ENCODE results near the gene SPARCL1.
"Not testable (repeated sequence)": the region's sequence is repeated elsewhere in the genome, so short reads cannot be mapped to it uniquely, and the experiment has no call there.

The SPARCL1 gene

GRCh38 chr4:87458913-87459312 is 70.3 kb downstream of the SPARCL1 start:
- TF ChIP-seq, protein P1, sequence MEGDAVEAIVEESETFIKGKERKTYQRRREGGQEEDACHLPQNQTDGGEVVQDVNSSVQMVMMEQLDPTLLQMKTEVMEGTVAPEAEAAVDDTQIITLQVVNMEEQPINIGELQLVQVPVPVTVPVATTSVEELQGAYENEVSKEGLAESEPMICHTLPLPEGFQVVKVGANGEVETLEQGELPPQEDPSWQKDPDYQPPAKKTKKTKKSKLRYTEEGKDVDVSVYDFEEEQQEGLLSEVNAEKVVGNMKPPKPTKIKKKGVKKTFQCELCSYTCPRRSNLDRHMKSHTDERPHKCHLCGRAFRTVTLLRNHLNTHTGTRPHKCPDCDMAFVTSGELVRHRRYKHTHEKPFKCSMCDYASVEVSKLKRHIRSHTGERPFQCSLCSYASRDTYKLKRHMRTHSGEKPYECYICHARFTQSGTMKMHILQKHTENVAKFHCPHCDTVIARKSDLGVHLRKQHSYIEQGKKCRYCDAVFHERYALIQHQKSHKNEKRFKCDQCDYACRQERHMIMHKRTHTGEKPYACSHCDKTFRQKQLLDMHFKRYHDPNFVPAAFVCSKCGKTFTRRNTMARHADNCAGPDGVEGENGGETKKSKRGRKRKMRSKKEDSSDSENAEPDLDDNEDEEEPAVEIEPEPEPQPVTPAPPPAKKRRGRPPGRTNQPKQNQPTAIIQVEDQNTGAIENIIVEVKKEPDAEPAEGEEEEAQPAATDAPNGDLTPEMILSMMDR (IDR thresholded peaks at IDR 0.05; ENCODE audit: insufficient read depth, low read depth, low read length, missing control alignments), result no peak
- no peak for DNase-seq (ENCODE audit: low read depth)
- H3K4me3 ChIP-seq (ENCODE audit: low read depth, low read length), result no peak overlapping the region

DNA sequence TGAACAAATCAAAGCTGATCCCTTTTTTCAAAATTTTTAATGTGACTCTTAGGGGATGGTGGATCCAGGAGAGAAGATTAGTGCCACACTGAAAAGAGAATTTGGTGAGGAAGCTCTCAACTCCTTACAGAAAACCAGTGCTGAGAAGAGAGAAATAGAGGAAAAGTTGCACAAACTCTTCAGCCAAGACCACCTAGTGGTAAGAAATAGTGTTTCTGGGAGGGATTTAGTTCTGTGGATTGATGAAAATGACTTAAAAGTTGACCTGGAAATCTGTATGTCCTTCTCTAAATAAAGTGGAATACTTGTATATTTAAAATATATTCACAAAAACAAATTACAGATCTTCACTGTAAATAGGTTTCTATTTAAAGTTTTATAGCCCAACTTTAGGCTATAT is 77.6 kb downstream of the SPARCL1 start:
- DNase-seq (ENCODE audit: low read depth), result no peak
- TF ChIP-seq, protein P1 (IDR thresholded peaks at IDR 0.05; ENCODE audit: insufficient read depth, low read depth, low read length, missing control alignments), result no peak
- no peak overlapping the region for H3K4me3 ChIP-seq (ENCODE audit: low read depth, low read length)

DNA sequence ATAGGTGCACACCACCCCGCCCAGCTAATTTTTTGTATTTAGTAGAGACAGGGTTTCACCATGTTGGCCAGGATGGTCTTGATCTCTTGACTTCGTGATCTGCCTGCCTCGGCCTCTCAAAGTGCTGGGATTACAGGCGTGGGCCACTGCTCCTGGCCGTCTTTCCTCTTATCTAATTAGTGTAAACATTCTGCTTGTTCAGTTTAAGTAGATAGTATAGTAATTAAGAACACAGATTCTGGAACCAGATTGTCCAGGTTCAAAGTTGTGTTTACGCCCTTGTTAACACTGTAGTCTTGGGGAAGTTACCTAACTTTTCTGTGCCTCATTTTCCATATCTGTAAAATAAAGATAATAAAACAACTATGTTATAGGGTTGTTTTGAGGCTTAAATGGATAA is 82.8 kb downstream of the SPARCL1 start:
- not testable (repeated sequence) for H3K4me3 ChIP-seq (ENCODE audit: low read depth, low read length); DNase-seq (ENCODE audit: low read depth)

DNA sequence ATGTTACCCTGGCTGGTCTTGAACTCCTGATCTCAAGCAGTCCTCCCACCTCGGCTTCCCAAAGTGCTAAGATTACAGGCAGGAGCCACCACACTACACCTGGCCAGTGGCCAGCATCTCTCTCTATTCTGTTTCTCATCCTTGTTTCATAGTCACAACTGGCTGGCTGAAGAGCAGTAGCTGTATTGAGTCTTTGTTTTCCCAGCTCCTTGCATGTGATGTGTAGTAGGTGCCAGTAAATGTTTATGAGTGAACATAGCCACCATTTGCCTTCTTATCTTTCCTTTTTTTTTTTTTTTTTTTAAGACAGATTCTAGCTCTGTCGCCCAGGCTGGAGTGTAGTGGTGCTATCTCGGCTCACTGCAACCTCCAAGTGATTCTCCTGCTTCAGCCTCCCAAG is 83.2 kb downstream of the SPARCL1 start:
- DNase-seq (ENCODE audit: low read depth), result no peak
- H3K4me3 ChIP-seq (ENCODE audit: low read depth, low read length), result no peak overlapping the region
- TF ChIP-seq, protein P1 (IDR thresholded peaks at IDR 0.05; ENCODE audit: insufficient read depth, low read depth, low read length, missing control alignments), result no peak

DNA sequence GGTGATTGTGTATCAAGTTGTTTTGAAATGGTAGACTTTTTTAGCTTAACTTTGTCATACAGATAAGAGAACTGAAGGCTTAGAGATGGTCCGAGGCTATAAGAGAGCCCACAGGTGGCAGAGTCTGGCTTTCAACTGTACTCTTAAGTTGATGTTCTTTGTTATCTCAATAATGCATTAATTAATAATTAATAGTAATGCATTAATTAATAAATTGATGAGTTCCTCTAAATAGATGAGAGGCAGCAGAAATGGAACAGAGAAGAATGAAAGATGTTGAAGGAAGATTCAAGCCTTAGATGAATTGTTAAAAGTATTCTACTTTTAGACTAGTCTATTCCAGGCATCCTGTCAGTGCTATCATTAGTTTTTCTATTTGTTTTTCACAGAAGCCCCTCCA is 84.4 kb downstream of the SPARCL1 start:
- TF ChIP-seq, protein P1 (IDR thresholded peaks at IDR 0.05; ENCODE audit: insufficient read depth, low read depth, low read length, missing control alignments), result no peak
- DNase-seq (ENCODE audit: low read depth), result no peak
- no peak overlapping the region for H3K4me3 ChIP-seq (ENCODE audit: low read depth, low read length)

DNA sequence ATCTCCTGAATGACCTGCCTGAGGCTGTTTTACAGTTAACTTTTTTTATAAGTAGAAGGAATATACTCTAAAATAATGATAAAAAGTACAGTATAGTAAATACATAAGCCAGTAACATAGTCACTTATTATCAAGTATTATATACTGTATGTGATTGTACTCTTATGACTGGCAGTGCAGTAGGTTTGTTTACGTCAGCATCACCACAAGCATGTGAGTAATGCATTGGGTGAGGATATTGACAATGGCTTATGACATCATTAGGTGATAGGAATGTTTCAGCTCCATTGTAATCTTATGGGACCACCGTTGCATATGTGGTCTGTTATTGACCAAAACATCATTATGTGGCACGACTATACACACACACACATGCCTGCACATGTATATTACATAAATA is 86.3 kb downstream of the SPARCL1 start:
- TF ChIP-seq, protein P1 (IDR thresholded peaks at IDR 0.05; ENCODE audit: insufficient read depth, low read depth, low read length, missing control alignments), result no peak
- no peak overlapping the region for H3K4me3 ChIP-seq (ENCODE audit: low read depth, low read length)
- no peak for DNase-seq (ENCODE audit: low read depth)

DNA sequence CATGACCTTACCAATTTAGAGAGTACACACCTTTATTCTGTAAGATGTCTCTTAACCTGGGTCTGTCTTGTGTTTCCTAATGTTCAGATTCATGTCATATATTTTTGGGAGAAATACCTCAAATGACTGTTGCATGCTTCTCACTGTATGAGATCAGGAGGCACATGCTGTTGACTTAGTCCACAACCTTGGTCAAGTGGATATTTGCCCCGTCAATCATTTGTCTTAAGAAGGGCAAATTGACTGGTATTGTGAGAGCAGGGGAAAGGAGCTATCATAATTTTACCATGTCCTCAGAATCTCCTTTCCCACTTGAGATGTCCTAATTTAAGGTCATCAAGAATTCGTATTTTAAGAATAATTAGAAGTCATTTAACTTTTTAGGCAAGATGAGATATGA is 95.8 kb downstream of the SPARCL1 start:
- no peak for DNase-seq (ENCODE audit: low read depth)
- no peak overlapping the region for H3K4me3 ChIP-seq (ENCODE audit: low read depth, low read length)
- TF ChIP-seq, protein P1 (IDR thresholded peaks at IDR 0.05; ENCODE audit: insufficient read depth, low read depth, low read length, missing control alignments), result no peak
